ENCODE measurements around the gene SLC2A6.
A peak's percentile ranks its signal among the peaks of the same experiment; 100 is the strongest.

Gene SLC2A6

DNA sequence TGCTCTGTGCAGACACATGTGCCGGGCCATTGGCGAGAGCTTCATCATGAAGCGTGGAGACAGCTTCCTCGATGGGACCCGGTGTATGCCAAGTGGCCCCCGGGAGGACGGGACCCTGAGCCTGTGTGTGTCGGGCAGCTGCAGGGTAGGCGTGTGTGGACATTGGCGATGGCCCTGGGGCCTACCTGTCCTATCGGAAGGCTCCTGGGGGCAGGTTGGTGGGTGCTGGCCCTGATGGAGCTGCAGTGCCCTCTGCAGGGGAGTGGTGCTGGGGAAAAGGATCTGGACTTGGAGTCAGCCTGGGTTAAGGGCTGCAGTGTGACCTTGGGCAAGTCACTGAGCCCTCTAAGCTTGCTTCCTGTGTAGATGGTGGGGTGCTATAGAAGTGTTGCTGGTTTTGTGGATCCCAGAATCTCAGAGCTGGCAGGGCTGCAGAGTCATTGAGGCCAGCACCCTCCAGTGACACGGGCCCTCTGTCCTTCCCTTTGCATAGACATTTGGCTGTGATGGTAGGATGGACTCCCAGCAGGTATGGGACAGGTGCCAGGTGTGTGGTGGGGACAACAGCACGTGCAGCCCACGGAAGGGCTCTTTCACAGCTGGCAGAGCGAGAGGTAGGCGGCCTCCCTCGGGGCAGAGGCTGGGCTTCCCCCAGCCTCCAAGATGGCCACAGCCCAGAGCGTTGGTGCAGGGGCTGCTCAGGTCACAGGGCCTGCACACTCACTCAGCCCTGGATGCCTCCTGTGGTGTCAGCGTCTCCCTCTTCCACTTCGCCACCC, 41.0 kb downstream of the SLC2A6 start:
- DNase-seq (ENCODE audit: low read depth), result no peak

DNA sequence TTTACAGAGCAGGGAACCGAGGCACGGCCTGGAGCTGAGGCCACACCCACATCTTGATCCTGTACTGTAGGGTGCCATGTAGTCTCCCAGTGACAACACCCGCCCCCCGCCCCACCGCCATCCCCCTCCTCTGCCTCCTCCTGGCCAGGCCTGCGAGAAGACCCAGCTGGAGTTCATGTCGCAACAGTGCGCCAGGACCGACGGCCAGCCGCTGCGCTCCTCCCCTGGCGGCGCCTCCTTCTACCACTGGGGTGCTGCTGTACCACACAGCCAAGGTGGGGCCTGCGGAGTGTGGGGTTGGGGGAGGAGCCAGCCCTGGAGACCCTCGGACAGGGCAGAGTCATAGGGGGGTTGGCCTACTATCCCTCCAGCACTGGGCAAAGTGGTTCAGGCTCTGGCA, 42.2 kb downstream of the SLC2A6 start:
- no peak for DNase-seq (ENCODE audit: low read depth)

DNA sequence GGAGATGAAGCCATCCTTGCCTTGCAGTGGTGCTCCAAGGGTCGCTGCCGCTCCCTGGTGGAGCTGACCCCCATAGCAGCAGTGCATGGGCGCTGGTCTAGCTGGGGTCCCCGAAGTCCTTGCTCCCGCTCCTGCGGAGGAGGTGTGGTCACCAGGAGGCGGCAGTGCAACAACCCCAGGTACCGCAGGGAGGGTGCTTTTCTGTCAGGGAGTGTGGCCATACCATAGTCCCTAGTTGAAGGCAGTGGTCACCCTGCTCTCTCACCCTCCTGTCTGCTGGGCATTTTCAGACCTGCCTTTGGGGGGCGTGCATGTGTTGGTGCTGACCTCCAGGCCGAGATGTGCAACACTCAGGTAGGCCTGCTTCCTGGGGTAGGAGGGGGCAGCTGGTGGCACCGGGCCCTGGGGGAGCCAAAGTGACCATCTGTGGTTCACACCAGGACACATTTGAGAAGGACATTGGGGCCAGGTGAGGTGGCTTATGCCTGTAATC, 45.5 kb downstream of the SLC2A6 start:
- no peak for DNase-seq (ENCODE audit: low read depth)

DNA sequence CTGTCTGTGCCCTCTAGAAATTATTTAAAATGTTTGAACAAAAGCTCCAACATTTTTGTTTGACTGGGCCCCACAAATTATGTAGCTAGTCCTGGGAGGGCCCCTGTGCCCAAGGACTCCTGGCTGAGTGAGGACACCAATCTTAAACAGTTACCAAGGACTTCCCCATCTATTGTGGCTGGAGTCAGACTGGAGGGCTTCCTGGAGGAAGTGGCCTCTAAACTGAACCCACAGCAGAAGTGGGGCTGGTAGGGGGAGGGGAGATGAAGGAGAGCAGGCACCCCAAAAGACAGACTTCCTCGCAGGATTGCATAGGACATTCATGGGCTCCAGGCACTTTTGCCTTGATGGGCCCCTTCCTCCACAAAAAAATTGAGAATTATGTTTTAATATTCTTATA, 48.7 kb downstream of the SLC2A6 start:
- DNase-seq (ENCODE audit: low read depth), result no peak

DNA sequence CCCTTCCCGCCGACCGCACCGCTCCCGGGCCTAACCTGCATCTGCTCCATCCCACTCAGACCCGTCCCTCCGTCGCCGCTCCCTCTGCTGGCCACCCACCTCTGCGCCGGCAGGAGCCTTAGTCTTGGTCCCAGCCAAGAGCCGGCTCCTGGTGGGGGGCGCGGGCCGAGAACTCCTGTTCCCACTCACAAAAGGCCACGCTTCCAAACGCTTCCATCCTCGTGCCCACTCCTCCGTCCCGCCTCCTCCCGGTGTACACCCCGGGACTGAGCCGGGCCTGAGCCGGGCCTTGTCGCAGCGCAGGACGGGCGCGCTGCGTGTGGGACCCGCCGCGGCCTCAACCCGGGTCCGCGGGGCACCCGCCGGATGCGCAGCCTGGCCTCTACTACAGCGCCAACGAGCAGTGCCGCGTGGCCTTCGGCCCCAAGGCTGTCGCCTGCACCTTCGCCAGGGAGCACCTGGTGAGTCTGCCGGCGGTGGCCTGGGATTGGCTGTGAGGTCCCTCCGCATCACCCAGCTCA, 49.2 kb downstream of the SLC2A6 start:
- DNase-seq (ENCODE audit: low read depth), result peak; percentile 9

DNA sequence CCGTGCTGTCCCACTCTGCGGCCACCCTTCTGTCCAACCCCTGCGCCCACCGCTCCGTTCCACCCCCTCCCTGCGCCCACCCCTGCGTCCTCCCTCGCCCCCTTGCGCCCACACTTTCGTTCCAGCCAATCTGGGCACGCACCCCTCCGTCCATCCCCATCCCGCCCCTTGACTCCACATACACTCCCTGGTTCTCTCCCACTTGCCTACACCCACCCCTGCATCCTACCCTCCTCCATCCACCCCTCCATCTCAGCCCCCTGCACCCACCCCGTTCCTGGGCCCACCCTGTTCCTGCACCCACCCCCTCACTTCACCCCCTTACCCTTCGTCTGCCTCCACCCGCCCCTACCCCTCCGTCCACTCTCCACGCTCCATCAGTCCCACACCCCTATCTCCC, 49.7 kb downstream of the SLC2A6 start:
- no peak for DNase-seq (ENCODE audit: low read depth)

DNA sequence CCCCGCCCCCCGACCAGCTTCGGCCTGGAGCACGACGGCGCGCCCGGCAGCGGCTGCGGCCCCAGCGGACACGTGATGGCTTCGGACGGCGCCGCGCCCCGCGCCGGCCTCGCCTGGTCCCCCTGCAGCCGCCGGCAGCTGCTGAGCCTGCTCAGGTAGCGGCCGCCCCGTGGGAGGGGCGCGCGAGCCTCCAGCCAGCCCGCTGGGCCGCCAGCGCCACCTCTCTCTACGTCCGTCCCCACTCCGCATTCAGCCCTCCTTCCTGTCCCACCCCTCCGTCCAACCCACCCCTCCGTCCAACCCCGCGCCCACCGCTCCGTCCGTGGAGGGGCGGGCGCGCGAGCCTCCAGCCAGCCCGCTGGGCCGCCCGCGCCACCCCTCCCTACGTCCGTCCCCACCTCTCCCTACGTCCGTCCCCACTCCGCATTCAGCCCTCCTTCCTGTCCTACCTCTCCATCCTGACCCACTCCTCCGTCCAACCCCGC, 50.2 kb downstream of the SLC2A6 start:
- DNase-seq (ENCODE audit: low read depth), result no peak

DNA sequence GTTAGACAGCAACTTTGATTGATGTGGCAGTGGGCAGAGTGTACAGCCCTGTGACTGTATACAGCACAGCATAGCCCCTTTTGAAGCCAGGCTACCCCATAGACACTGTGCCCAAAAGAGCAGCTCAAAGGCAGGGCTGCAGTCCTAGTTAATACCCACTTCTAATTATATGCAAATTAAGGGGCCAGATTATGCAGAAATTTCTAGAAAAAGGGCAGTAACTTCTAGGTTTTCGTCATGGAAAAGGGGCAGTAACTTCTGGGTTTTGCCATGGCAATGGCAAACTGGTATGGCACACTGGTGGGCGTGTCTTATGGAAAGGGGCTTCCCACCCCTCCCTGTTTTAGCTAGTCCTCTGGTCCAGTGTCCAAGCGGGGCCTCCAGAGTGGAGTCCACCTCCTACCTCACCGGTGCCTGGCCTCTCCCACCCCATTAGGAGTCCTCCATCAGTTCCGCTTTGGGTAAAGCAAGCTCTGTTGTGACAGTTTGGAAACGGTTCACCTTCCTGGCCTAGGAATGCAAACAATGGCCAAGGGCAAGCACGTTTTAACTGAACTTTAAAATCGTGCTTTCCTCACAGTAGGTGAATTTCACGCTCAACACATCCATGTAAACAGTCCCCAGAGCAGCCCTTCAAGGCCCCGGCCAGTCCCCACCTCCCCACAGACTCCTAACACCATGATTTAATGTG, 51.1 kb downstream of the SLC2A6 start:
- DNase-seq (ENCODE audit: low read depth), result no peak

DNA sequence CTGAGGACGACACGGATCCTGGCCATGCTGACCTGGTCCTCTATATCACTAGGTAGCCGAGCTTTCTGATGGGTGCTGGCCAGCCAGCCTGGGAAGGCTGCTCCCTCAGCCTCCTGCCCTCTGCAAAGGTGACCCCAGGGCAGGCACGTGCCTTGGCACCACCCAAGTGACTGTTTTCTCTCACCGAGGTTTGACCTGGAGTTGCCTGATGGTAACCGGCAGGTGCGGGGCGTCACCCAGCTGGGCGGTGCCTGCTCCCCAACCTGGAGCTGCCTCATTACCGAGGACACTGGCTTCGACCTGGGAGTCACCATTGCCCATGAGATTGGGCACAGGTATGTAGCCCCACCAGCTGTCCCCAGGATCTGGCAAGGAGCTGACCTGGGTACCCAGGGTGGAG, 52.9 kb downstream of the SLC2A6 start:
- no peak for DNase-seq (ENCODE audit: low read depth)

DNA sequence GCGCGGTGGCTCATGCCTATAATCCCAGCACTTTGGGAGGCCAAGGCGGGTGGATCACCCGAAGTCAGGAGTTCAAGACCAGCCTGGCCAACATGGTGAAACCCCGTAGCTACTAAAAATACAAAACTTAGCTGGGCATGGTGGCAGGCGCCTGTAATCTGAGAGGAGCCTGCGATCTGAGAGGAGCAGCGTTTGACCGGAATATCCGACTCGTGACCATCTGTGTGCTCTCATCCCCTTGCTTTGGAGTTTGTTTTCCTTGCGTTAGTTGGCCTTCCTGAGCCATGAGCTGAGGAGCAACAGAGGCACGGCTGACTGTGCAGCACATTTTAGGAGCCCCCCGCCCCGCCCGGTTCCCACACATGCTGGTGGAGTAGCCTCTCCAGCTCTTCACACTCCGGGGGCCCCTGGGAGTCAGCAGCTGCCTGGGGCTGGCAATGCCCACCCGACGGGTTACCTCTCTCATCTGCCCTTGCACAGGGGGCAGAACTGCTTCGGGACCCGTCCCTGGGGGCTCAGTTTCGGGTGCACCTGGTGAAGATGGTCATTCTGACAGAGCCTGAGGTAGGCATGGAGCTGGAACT, 53.8 kb downstream of the SLC2A6 start:
- no peak for DNase-seq (ENCODE audit: low read depth)

DNA sequence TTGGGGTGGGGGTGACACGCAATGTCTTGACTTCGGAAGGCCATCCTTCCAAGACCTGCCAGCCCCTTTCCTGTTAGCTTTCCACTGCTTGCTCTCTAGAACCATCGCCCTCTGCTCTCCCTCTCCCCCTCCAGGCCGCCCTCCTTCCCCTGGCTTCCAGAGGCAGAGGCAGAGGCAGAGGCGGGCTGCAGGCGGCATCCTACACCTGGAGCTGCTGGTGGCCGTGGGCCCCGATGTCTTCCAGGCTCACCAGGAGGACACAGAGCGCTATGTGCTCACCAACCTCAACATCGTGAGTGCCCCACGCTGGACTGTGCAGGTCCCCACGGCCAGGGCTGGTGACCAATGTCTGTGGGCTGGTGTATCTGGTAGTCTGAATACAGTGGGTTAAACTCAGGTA, 54.7 kb downstream of the SLC2A6 start:
- DNase-seq (ENCODE audit: low read depth), result no peak

DNA sequence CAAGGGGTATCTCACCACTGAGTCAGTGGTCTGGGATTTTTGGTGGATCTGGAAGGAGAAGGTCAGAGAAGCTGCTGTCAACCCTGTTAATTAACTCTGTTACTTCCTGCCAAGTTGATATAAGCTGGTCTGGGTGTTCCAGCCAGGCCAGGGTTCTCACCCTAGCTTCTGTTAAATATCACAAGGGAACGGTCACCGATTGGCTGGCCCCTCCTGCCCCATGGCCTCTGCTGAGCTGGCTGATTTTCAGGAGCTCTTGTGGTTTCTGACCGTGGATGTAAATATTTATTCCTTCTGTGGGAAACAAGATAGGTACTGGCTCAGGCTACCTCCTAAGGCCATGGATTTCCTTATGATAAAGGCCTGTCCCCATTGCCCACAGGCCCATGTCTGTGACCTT, 55.7 kb downstream of the SLC2A6 start:
- DNase-seq (ENCODE audit: low read depth), result no peak

DNA sequence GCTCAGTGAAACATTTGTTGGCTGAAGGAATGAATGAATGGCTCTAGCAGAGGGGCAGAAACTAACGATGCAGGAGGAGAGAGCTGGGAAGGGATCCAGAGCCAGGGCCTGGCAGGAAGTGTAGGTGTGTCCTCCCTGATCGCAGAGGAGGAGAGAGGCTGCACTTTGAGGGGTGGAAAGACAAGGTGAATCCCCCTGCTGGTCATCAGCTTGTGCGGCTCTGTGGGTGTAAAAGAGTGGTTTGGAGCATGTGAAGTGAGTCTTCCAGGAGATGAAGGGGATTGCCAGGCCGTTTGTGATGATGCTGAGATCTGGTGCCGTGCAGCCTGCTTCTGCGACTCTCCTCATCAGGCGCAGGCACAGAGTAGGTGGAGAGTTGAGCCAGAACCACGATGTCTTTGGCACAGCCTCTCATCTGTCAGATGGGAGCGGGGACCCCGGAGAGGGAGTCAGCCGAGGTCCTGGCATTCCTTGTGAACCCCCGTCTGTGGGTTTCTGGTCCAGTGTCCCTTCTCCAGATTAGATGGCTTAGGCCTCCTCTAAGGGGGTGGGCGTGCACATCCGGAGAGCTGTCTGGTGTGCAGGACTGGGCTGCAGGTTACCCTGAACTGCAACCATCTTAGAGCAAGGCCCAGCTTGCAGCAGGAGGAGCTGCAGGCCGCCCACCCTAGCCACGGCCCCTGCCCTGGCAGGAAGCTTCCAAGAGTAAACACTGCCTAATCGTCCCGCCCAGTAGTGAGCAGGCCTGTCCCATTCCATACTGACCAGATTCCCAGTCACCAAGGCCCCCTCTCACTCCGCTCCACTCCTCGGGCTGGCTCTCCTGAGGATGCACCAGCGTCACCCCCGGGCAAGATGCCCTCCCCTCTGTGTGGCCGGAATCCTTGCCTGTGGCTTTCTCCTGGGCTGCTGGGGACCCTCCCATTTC, 57.0 kb downstream of the SLC2A6 start, which contains the start of gene ADAMTS13:
ADAMTS13 (plus strand) TSS at position 753 of the 928 bp plus-strand sequence; CDS start at position 830, 77 bp downstream.
- DNase-seq (ENCODE audit: low read depth), result no peak

Data from activated T-cell treated with anti-CD3 and anti-CD28 coated beads for 1 hour (primary cell).